Islet precursor cell (in vitro differentiated cells): ENCODE measurements around the gene FAM222B.

ENCODE experiments used
- DNase-seq: peaks from one replicate; pipeline ENCODE4 v3.0.0-alpha.2; 2018

Gene FAM222B

DNA sequence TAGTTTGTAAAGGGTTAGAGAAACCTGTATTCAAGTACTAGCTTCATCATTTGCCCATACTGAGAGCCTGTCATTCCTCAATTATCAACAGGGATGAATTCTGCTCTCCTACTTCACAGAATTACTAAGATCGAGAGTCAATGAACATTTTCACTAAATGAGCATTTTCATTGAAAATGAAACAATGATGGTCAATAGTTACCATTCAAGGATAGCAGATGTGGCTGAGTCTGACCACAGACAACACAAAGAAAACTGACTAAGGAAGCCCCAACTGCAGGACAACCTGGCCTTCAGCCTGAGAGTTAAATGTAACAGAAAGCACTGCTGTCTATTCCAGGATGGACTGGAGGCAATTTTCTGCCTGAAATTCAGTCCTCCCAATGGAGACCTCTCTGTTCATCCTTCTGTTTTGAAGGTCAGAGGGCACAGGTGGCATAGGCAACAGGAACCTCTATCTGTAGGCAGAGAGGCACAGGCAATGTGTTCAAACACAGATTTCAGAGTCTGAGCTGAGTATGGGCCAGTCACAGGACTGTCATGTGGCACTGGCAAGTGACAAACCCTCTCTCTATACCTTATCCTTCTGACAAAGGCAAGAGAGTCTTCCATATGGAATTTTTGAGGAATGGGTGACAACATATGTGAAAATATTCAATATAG is 79.3 kb downstream of the FAM222B start:
- DNase-seq, result no peak

DNA sequence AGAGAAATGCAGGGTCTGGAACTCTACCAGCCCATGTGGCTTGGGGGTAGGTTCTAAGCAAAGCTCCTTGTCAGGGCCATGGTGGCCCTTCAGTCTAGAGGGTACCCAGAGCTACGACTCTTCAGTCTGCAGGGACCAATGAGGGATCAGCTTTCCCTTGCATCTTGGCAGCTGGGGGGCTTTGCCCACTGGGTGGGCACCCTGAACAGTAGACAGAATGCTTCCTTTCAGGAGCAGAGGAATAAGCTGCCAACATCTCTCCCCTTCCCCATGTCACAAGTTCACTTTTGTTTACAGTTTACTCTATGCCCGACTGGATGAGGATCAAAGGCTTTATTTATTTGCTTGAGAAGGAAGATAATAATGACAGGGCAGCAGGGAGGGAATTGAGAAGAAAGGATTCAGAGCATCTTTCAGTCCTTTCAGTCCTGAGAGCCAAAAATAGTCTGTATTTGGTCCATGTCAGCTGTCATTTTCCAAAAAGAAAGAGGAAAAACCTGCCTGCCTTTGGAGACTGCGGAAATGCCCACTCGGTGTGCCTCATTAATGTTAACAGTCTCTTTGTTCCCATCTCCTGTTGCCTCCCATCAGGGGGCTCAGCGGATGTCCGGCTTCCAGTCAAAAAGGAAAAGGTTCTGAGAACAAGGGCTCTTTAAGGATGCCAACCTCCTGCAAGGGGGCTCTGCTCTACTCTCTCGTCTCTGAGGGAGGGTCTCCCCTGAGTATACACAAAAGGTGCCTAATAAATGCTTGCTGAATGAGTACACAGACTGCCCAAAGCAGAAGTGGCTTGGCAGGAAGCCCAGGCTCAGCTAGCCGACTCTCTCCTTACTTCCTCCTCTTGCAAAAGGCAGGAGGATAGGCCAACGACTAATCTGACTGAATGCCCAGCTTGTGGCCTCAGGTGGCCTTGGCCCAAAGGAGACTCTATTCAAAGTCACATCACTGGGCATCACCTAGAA is 81.7 kb downstream of the FAM222B start:
- DNase-seq, result no peak

DNA sequence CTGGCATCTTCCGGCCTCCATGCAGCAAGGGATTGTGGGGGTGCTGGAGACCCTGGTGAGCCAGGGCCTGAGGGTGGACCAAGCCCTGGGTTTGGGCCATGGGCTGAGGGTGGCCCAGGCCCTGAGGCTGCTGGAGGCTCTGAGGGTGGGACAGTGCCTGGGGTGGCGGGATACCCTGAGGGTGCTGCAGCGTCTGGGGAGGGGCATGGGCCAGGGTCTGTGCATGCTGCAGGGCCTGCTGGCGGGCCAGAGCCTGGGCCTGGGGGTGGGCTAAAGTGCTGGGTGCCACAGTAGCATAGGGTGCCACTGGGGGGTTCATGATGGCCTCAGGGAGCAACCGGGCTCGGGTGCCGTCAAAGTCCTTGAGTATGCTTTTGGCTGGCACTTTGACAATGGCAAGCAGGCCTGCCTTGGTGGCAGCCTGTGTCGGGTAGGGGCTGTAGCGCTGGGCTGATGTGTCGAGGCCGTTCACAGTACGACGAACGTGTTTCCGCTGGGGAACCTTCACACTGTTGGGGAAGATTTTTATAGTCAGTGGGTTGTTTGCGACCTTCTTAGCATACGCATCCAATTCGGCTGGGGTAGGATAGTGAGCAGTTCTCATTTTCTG is 83.2 kb downstream of the FAM222B start:
- no peak for DNase-seq

- peak; percentile 55 for DNase-seq
These were observed 84.0 kb downstream of the FAM222B start for GRCh38 chr17:28758411-28759121.

- DNase-seq, result peak; percentile 46
These were observed 86.4 kb downstream of the FAM222B start for GRCh38 chr17:28756049-28756804.

DNA sequence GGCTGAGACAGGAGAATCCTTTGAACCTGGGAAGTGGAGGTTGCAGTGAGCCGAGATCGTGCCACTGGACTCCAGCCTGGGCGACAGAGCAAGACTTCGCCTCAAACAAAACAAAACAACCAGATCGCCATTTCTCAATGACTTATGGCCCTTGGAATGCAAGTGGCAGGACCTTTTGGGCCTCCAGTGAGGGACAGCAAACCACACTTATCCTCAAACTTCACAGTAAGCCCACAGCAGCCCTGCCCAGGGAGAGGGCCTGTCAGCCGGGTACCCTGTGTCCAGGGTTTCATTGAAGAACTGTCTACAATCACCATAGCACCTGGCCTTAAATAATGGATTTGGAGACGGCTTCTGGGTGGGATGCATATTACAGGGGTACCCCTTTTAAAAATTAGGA is 87.1 kb downstream of the FAM222B start:
- DNase-seq, result peak; percentile 63

- DNase-seq, result no peak
These were observed 90.8 kb downstream of the FAM222B start for GRCh38 chr17:28751600-28752366.

DNA sequence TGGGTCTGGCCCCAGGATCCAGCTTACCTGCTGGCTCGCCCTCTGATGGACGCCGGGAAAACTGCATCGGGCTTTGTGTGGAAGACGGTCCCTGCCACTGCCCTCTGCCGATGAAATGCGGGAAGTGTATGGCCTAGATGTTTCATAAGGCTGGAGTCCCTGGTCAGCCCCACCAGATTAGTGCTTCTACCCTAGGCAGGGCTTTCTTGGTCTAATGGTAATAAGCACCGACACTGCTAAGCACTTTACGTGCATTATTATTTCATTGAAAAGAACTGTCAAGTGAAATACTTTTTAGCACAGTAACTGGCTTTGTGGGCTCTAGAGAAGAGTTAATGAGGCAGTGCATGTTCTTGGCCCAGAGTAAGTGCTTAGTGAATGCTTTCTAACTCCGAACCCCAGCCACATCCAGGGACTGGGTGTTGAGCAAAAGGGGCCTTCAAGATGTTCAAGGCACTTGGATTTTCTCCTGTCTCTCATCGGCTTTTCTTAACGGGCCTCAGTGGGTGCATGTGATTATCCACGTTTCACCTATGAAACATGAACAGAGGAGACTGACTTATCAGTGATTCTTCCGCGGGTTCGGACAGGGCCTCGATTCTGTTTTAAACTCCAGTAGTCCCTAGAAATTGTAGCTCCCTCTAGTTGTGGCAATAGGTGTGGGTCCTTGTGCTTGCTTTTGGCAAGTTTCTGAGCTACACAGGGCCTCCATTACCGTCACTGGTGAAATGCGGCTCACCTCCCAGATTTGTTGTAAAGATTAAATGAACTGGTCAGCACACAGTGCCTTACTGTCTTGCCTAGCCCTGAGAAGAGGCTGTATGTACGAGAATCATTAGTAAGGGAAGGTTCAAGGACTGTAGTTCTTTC is 92.2 kb downstream of the FAM222B start:
- peak; percentile 98 for DNase-seq

DNA sequence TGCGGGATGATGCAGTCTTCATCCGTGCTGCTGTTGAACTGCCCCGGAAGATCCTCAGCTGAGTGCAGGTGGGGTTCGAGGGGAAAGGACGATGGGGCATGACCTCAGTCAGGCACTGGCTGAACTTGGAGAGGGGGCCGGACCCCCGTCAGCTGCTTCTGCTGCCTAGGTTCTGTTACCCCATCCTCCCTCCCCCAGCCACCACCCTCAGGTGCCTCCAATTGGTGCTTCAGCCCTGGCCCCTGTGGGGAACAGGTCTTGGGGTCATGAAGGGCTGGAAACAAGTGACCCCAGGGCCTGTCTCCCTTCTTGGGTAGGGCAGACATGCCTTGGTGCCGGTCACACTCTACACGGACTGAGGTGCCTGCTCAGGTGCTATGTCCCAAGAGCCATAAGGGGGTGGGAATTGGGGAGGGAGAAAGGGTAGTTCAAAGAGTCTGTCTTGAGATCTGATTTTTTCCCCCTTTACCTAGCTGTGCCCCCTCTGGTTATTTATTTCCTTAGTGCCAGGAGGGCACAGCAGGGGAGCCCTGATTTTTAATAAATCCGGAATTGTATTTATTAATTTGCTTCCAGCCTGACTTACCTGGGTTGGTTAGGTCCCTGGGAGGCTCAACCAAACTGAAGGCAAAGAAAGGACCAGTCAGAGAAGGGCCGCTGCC is 92.9 kb downstream of the FAM222B start:
- peak; percentile 62 for DNase-seq

GRCh38 chr17:28748852-28749515 is 93.6 kb downstream of the FAM222B start:
- peak; percentile 66 for DNase-seq

DNA sequence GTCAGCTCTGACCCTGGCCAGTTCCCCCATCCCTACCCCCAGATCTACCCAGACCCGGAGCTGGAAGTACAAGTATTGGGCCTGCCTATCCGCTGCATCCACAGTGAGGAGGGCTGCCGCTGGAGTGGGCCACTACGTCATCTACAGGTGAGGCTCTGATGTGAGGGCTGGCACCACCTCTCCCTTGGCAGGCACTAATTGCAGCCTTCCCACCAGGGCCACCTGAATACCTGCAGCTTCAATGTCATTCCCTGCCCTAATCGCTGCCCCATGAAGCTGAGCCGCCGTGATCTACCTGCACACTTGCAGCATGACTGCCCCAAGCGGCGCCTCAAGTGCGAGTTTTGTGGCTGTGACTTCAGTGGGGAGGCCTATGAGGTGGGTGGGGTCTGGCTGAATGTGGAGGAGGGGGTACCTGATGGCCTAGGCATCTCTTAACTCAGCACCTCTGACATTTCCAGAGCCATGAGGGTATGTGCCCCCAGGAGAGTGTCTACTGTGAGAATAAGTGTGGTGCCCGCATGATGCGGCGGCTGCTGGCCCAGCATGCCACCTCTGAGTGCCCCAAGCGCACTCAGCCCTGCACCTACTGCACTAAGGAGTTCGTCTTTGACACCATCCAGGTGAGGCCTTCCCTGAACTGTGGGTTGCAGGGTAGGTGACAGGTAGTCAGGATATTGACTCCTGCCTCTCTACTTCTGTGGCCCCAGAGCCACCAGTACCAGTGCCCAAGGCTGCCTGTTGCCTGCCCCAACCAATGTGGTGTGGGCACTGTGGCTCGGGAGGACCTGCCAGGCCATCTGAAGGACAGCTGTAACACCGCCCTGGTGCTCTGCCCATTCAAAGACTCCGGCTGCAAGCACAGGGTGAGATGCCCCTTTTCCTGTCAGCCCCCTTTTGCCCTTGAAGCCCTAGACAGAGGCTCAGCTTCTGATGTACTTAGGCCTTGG is 94.5 kb downstream of the FAM222B start:
- DNase-seq, result peak; percentile 47

- peak; percentile 66 for DNase-seq
These were observed 95.4 kb downstream of the FAM222B start for GRCh38 chr17:28747051-28747691.

DNA sequence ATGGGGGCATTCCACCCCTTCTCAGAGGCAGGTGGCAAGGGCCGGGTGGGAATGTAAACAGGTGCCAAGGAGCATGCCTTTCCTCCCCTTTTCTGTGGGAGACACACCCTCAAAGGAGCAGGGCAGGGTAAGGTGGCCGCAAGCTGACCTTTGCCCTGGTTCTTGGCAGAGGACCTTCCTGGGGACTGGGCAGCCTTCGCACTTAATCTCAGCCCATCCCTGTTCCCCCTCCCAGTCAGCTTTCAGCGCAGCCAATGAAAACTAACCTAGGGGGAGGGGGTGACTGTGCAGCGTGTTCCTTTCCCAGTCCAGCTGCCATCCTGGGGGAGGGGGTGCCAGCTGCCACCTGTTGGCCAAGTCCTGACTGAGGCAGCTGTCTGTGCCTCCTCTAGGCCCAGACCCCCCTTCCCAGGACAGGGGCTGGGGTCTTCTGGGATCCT is 96.0 kb downstream of the FAM222B start:
- peak; percentile 92 for DNase-seq

DNA sequence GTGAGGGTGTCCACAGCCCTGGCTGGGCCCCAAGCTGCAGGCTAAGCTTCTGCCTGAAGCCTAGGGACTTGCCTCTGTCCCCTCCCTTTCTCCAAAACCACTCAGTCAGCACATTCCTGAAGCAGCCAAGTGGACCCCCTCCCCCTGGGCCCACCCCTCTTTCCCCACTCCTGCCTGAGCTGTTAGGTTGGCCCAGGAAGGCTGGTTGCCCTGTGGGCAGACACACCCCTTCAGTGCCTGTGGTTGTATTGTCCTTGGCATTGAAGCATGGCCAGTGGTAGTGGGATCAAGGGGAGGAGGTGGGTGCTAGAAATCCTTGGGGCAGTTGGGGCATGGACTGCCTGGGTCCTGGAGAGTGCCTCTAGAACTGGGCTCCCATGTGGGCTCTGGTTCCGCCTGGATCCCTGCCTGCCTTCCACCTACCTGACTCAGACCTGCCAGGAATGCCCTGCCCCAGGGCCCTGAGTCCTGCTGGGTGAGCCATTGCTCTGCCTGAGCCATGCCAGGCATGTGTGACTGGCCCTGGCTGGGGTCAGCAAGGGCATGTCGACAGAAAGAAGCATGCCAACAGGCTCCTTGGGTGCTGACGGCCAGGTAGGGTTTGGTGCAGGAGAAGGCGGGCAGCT is 96.7 kb downstream of the FAM222B start:
- peak; percentile 92 for DNase-seq

DNA sequence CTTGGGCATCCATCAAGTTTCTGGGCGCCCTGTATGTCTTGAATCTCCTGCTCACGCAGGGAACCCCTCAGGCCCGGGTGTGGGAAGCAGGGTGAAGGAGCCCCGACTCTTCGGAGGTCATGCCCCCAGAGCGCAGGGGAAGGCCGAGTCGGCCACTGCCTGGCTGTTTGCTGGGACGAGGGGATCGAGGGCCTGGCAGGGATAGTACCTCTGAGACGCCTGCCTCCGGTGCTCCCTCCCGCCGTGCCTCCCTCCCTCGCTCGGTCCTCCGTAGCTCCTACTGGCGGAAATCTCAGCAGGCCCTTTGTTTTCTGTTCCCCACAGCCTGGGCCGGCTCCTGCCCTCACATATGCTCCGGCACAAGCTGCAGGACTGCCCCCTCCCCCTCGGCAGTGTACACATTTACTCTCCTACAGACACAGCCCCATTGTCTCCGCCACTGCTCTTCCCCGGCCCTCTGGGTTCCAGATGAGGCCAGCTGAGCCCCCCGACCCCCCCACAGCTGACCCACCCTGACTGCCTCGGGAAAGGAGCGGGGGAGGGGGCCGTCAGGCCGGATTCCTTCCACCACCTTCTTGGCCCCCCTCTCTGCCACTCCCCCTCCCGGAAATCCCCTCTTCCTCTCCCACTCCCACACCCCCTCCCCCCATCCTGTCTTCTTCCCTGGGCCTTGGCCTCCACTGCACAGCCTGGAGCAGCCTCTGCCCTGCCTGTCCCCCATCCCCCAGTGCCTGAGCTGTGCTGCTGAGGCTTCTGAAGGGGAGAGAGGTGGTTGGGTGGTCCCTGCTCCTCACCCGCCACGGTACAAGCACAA is 97.4 kb downstream of the FAM222B start:
- DNase-seq, result peak; percentile 93
